SJSA1 (cell line): ENCODE results near the gene CAPNS1. TPM values are rescaled to one million over a fixed set of nuclear protein-coding genes. Genes with fewer than 3 reads are reported as not detected.

Source experiments
- DNase-seq, 2 experiments: peaks; one replicate each; pipeline ENCODE4 v3.0.0-alpha.2; 2015 to 2020; ENCODE audit warnings: low spot score in 2 of 2, low read depth in 1 of 2
- H3K27ac ChIP-seq: fragments of 250-450 bp; sonication (Bioruptor Pico); 2 replicates; pipeline ENCODE4 v1.5.1; 2020; ENCODE audit warnings: mild to moderate bottlenecking, moderate library complexity
- H3K27me3 ChIP-seq: fragments of 250-450 bp; sonication (Bioruptor Pico); replicated peaks from 2 replicates; pipeline ENCODE4 v1.5.1; 2020; ENCODE audit warnings: mild to moderate bottlenecking, moderate library complexity
- H3K36me3 ChIP-seq: fragments of 250-450 bp; sonication (Bioruptor Pico); 2 replicates; pipeline ENCODE4 v1.5.1; 2020; ENCODE audit warnings: mild to moderate bottlenecking
- H3K4me1 ChIP-seq: fragments of 250-450 bp; sonication (Bioruptor Pico); replicated peaks from 2 replicates; pipeline ENCODE4 v1.6.1; 2021; ENCODE audit warnings: mild to moderate bottlenecking
- H3K4me3 ChIP-seq: fragments of 250-450 bp; sonication (Bioruptor Pico); 2 replicates; pipeline ENCODE4 v1.5.1; 2020; ENCODE audit warnings: mild to moderate bottlenecking
- H3K9me3 ChIP-seq: fragments of 250-450 bp; sonication (Bioruptor Pico); replicated peaks from 2 replicates; pipeline ENCODE4 v1.5.1; 2020; ENCODE audit warnings: mild to moderate bottlenecking
- total RNA-seq: library from RNA; depleted of rRNA; stranded (reverse); fragments of >200 nt; shearing (Covaris generic); gene quantifications from 2 replicates; pipeline ENCODE4 v1.2.3, GENCODE V29; 2014

Gene CAPNS1
- total RNA-seq, 1 experiment from 2014 or later: 466 TPM

DNA sequence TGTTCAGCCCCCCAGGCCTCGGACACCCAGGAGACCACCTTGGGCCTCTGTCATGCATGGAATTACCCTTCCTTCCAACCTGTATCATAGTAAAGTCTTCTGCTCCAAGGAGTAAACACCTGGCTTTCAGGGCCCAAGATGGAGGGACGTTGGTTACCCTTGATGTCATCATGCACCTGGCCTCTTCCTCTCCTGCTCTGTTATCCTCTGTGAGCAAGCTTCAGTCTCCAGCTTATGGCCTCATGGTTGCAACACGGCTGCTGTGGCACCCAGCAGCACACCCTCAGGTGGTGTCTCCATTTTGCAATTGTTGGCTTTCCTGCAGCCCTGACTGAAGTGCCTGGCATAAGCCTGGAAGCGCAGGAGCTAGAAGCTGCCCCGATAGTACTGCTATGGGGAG lies 32.9 kb upstream of the CAPNS1 start:
- Histone ChIP-seq H3K27ac (no peak overlapping the region), H3K4me1 (no peaks in the 10 kb centered on the region), H3K27me3 (no peaks in the 10 kb centered on the region), H3K4me3 (no peak overlapping the region), H3K36me3 (peaks cover 59% of the 10 kb centered on the region), H3K9me3 (no peaks in the 10 kb centered on the region)
- no peak for DNase-seq

DNA sequence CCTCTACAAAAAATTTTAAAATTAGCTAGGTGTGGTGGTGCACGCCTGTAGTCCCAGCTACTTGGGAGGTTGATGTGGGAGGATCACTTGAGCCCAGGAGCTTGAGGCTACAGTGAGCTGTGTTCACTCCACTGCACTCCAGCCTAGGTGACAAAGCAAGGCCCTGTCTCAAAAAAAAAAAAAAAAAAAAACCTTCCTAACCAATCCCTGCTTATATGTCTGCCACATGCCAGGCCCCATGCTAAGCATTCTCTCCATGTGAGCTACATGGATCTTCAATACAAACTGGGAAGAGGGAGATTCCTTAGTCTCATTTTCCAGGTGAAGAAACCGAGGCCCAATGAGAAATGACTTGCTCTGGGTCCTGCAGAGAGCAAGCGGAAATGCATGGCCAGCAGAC lies 31.2 kb upstream of the CAPNS1 start:
- no peak for DNase-seq
- no peak overlapping the region for H3K4me3 ChIP-seq
- H3K9me3 ChIP-seq: no peaks in the 10 kb centered on the region
- H3K27me3 ChIP-seq: no peaks in the 10 kb centered on the region
- peaks cover 3% of the 10 kb centered on the region for H3K4me1 ChIP-seq
- H3K27ac ChIP-seq: no peak overlapping the region
- H3K36me3 ChIP-seq: peaks cover 52% of the 10 kb centered on the region

DNA sequence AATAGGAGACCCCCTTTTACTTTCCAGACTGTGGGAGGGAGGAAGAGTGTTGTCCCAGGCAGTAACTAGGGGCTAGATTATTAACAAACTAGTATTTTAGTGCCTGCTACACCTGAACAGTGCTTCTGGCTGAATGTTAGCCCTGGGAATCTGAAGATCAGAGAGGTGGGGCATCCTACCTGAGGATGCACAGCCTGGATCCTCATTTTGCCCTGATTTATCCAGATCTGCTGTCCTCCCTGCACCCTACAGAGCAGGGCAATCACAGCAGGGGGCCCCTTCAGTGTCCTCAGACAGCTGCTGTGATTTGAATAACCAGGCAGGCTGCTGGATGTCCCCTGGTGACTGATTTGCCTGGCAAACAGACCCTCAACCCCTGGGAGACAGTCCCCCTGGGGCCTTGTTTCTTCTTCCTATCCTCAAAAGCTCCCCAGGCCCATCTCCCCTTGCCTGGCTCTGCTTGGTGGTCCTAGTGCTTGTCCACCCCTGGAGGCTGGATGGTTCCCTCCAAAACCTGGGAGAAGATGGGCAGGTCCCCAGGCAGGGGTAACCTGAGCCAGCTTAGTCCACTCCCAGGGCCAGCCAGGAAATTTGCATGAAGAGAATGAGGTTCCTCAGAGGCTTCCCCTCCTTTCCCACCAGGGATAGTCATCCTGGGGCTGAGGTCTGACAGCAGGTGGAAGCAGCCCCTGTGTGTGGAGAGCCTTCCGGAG lies 29.2 kb upstream of the CAPNS1 start, which contains the start of gene OVOL3:
TSS of gene OVOL3 (plus strand) at position 657 of the 713 bp plus-strand sequence. CDS start 60 bp downstream, outside the sequence.
- Histone ChIP-seq H3K4me3 (no peak within 1 kb of the TSS), H3K9me3 (no peaks in the 10 kb centered on the region), H3K36me3 (peaks cover 41% of the 10 kb centered on the region), H3K27me3 (no peaks in the 10 kb centered on the region), H3K4me1 (peaks cover 12% of the 10 kb centered on the region), H3K27ac (no peak within 1 kb of the TSS)
- DNase-seq: no peak

DNA sequence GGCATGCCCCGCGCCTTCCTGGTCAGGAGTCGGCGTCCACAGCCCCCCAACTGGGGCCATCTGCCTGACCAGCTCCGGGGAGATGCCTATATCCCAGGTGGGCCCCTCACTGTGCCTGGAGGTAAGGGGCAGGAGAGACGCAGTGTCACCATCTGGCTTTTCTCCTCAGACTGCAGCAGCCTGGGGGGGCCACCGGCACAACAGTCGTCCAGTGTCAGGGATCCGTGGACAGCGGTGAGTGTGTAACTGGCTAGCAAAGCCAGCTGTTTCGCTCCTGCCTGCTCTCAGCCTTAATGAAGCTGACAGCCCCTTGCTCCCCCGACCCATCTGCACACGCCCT lies 28.7 kb upstream of the CAPNS1 start:
- no peaks in the 10 kb centered on the region for H3K9me3 ChIP-seq
- H3K4me3 ChIP-seq: no peak overlapping the region
- peaks cover 38% of the 10 kb centered on the region for H3K36me3 ChIP-seq
- no peak overlapping the region for H3K27ac ChIP-seq
- peaks cover 17% of the 10 kb centered on the region for H3K4me1 ChIP-seq
- no peaks in the 10 kb centered on the region for H3K27me3 ChIP-seq
- no peak for DNase-seq

DNA sequence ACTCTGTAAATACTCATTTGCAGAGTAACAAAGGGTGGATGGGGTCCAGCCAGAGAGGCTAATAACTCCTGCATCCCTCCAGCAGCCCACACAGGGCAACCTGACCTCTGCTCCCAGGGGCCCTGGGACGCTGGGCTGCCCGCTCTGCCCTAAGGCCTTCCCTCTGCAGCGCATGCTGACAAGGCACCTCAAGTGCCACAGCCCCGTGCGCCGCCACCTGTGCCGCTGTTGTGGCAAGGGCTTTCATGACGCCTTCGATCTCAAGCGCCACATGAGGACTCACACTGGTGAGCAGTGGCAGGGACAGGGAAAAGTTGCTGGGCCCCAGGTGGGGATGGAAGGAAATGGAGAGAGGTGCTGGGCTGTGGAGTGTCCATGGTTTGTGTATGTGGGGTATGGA lies 27.2 kb upstream of the CAPNS1 start:
- Histone ChIP-seq H3K9me3 (no peaks in the 10 kb centered on the region), H3K36me3 (peaks cover 42% of the 10 kb centered on the region), H3K27ac (no peak overlapping the region), H3K4me3 (no peak overlapping the region), H3K4me1 (peaks cover 19% of the 10 kb centered on the region), H3K27me3 (no peaks in the 10 kb centered on the region)
- DNase-seq: no peak

DNA sequence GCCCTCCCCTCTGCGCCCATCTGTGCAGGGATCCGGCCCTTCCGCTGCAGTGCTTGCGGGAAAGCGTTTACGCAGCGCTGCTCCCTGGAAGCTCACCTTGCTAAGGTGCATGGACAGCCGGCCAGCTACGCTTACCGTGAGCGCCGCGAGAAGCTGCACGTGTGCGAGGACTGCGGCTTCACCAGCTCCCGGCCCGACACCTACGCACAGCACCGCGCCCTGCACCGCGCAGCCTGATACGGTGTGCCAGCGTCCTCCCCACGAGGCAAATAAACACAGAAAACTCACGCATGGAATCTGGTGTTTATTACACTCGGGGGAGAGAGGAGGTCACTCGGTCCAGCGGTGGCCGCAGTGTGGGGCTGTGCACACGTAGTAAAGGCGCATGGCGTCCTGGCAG lies 26.4 kb upstream of the CAPNS1 start:
- Histone ChIP-seq H3K4me3 (peak overlapping the region; percentile 69; the same call in 1 of the 2 replicates), H3K4me1 (peaks cover 19% of the 10 kb centered on the region), H3K9me3 (no peaks in the 10 kb centered on the region), H3K27ac (no peak overlapping the region), H3K36me3 (peaks cover 49% of the 10 kb centered on the region), H3K27me3 (no peaks in the 10 kb centered on the region)
- no peak for DNase-seq

DNA sequence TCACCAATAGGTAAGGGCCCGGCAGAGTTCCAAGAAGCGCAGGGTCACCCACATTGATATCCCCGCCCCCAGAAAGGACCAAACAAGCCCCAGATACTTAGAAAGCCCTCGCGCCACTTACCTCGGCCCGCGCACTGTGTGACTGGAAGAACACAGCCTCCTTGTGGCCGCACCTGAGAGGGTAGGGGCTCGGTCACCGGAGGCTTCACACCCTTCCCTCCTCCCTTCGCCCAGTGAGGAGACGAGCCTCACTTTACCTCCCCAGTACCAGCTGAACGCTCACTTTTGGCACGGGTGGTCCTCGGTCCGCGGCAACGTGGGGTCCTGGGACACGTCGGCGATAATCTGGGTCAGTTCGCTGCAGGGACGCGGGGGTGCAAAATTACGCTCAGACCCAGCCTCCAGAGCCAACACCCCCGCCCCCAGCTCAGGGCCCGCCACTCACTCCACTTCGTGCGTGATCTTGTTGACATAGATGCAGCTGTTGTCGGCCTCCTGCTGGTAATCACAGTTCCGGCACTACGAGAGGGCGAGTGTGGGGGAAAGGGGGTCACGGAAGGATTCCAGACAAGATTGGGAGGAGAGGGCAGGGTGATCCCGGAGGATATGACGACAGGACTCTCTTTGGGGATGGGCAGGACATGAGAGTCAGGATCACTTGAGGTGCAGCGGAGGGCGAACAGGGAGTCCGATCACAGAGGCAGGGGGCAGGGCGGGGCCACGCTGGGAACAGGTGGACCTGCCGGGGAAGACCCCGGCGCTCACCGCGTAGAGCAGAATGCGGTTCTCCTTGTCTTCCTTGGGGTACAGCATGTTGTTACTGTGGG lies 25.8 kb upstream of the CAPNS1 start:
- H3K9me3 ChIP-seq: no peaks in the 10 kb centered on the region
- peaks cover 19% of the 10 kb centered on the region for H3K4me1 ChIP-seq
- DNase-seq: no peak
- no peaks in the 10 kb centered on the region for H3K27me3 ChIP-seq
- H3K27ac ChIP-seq: peak overlapping the region; percentile 52
- peaks cover 55% of the 10 kb centered on the region for H3K36me3 ChIP-seq
- peak overlapping the region; percentile 69 for H3K4me3 ChIP-seq

DNA sequence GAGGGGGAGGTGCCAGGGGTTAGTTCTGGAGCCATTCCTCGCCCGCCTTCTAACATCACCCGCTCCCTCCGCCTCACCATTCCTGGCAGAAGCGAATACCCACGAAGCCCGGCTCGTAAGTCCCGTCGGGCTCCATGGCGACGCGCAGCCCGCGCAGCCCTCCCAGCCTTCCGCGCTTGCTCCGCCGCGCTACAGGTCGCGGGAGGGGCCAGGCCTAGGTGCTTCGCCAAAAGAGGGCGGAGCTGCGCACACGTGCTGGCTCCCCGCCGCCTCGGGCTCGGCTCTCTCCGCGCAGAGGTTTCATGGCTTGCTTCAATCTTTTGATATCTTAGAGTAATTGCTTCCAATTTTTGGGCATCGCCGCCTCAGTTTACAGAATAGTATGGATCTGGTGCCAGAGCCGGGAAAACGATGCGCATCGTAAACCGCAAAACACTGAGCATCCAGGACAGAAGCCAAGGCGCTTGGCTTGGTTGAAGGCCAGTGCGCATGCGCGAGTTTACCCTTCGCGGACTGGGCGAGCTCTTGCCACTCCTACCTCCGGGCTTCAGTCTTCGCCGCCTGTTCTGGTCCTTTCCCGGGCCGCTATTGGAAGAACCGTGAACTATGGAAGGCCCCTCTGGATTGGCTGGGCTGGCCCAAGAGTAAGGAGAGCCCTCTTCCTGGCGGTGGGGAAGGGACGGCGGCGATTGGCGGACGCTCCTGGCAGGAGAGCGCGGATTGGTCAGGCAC lies 25.0 kb upstream of the CAPNS1 start, which contains the start of gene POLR2I:
TSS of gene POLR2I (minus strand) at position 155 of the 732 bp plus-strand sequence. CDS start at position 136, 19 bp downstream.
- Histone ChIP-seq H3K27ac (peak within 1 kb of the TSS; percentile 52), H3K4me1 (peaks cover 19% of the 10 kb centered on the region), H3K4me3 (peak within 1 kb of the TSS; percentile 69), H3K9me3 (no peaks in the 10 kb centered on the region), H3K36me3 (peaks cover 61% of the 10 kb centered on the region), H3K27me3 (no peaks in the 10 kb centered on the region)
- DNase-seq: peak; percentile 100

DNA sequence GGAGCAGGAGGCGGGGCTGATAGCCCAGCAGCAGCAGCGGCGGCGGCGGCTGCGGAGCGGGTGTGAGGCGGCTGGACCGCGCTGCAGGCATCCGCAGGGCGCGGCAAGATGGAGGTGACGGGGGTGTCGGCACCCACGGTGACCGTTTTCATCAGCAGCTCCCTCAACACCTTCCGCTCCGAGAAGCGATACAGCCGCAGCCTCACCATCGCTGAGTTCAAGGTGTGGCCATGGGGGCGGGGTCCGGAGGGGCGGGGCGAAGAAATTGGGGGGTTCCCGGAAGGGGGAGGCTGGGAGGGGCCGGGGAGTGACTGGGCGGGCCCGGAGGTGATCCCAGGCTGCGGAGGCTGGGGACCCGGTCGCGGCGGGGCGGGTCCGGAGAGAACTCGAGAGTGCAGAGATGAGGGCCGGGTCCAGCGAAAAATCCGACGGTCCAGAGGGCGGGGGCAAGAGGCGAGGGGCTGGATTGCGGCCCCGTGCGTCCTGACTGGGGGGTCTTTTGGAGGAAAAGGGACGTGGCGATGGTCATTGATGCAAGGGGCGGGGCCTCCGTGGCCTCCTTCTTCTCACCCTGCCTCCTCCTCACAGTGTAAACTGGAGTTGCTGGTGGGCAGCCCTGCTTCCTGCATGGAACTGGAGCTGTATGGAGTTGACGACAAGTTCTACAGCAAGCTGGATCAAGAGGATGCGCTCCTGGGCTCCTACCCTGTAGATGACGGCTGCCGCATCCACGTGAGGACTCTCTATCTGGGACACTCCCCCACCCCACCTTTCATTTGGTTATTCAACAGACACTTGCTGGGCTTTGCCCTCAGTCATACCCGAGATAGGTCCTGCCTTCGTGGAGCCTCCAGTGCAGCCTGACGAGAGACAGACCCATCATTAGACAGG lies 24.2 kb upstream of the CAPNS1 start, which contains the start of gene TBCB:
TSS of gene TBCB (plus strand) at position 16 of the 891 bp plus-strand sequence. CDS start at position 109, 93 bp downstream.
- DNase-seq: peak; percentile 59 to 78
- Histone ChIP-seq H3K27ac (peak within 1 kb of the TSS; percentile 52), H3K9me3 (no peaks in the 10 kb centered on the region), H3K36me3 (peaks cover 67% of the 10 kb centered on the region), H3K27me3 (no peaks in the 10 kb centered on the region), H3K4me1 (peaks cover 19% of the 10 kb centered on the region), H3K4me3 (peak within 1 kb of the TSS; percentile 69)

DNA sequence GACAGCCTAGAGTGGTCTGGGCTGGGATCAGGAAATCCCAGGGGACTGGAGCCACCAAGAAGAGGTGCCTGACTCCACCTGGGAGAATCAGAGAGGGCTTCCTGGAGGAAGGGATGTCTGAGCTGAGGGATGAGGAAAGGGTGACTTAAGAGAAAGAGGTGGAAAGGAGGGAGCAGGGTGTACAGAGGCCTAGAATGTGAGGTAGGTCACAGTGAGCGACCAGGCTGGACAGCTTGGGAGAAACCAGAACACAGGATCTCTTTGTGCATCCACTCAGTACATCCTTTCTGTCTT lies 23.6 kb upstream of the CAPNS1 start:
- H3K27ac ChIP-seq: no peak overlapping the region
- H3K4me1 ChIP-seq: peaks cover 19% of the 10 kb centered on the region
- no peaks in the 10 kb centered on the region for H3K9me3 ChIP-seq
- H3K36me3 ChIP-seq: peaks cover 66% of the 10 kb centered on the region
- no peaks in the 10 kb centered on the region for H3K27me3 ChIP-seq
- peak overlapping the region; percentile 69 for H3K4me3 ChIP-seq
- DNase-seq: no peak

DNA sequence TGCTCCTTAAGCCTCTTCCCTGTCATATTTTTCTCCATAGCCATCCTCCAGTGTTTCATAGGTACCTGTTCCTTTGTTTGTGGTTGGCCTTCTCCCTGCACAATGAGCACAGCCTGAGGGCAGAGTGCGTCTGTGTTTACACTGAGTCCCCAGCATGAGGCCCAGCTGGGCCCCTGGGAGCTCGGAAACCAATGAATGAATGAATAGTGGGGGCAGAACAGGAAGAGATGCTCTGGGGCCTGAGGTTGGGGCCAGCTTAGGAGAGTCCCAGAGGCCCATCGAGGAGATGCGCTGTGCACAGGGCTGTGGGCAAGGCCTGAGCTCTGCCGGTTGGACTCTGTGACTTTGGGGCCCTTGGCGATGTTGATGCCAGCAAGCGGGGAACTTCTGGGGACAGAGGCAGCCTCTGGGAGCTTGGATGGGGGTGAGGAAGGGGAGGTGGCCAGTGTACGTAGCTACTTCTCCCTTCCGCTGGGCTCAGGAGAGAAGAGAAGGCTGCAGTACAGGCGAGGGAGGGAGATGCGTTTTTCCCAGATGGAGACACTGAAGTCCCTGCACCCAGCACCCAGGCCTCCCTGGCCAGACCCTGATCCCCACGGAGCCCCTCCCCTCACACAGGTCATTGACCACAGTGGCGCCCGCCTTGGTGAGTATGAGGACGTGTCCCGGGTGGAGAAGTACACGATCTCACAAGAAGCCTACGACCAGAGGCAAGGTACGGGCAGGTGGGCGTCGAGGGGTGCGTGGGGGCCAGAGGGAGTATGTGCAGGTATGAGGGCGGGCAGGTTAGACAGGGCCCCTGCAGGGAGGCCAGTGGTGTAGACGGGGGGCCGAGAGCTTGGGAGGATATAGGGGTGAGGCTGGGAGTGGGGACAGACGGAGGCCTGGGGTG lies 19.5 kb upstream of the CAPNS1 start:
- DNase-seq: no peak
- Histone ChIP-seq H3K27me3 (no peaks in the 10 kb centered on the region), H3K9me3 (no peaks in the 10 kb centered on the region), H3K27ac (no peak overlapping the region), H3K4me3 (no peak overlapping the region), H3K4me1 (peaks cover 7% of the 10 kb centered on the region), H3K36me3 (peaks cover 69% of the 10 kb centered on the region)

DNA sequence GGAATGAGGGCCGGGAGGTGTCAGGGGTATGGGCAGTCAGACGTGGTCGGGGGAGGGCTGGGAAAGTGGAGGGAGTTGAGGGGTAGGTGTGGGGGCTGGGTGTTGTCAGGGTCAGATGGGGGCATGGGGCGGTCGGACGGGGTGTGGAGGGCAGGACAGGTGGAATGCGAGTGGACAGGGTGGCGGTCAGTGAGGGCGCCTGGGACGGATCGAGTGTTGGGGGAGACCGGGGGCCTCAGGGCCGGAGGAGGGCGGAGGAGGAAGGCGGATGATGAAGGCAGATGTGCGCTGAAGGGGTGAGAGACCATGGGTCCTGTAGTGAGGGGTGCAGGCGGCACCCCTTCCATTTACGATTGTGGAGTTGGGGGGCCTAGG lies 18.9 kb upstream of the CAPNS1 start:
- H3K36me3 ChIP-seq: peaks cover 75% of the 10 kb centered on the region
- no peak overlapping the region for H3K27ac ChIP-seq
- H3K9me3 ChIP-seq: no peaks in the 10 kb centered on the region
- H3K4me1 ChIP-seq: peaks cover 4% of the 10 kb centered on the region
- H3K4me3 ChIP-seq: no peak overlapping the region
- H3K27me3 ChIP-seq: no peaks in the 10 kb centered on the region
- DNase-seq: no peak
